ENCODE results near the gene PGBD2. TPM values are rescaled to one million over a fixed set of nuclear protein-coding genes. Genes with fewer than 3 reads are reported as not detected.

Gene PGBD2
- total and polyA plus RNA-seq, 2 of the 13 experiments (the other 11 are each of a cell fraction or from before 2014, with no cell fraction given) = 6.0 to 7.4 TPM

DNA sequence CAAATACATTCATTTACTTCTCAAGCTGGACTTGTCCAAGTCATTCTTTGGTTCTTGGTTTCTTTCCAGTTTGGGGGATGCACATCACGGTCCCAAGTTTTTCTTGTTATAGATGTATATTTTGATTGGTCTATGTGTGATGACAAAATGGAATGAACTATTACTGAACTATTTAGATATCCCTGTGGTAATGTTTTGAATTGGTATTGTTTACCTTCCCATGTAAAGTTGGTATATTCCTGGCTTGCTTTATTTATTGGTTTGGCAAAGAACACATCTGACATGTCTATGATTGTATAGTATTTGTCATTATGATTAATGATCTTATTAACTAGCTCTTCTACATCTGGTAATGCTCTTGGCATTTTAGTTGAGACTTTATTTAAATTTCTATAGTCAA lies 24.8 kb upstream of the PGBD2 start:
- Histone ChIP-seq H4K20me1 (ENCODE audit: insufficient read depth, low read length) (no peaks in the 10 kb centered on the region), H3K9ac (ENCODE audit: insufficient read depth, low read depth, low read length) (no peak overlapping the region), H3K4me2 (ENCODE audit: low read depth, low read length) (no peak overlapping the region), H2AFZ (ENCODE audit: low read length) (no peak overlapping the region), H3K4me3 (replicated peaks in 1 of 3; ENCODE audit: insufficient read depth in 1 of 3, low read depth in 2 of 3, low read length in 3 of 3) (no peak overlapping the region), H3K27me3 (ENCODE audit: control insufficient read depth in 1 of 2, insufficient read depth in 2 of 2, low read length in 2 of 2) (no peaks in the 10 kb centered on the region), H3K27ac (ENCODE audit: extremely low read length, insufficient read depth, low read length) (no peak overlapping the region), H3K36me3 (replicated peaks in 1 of 2; ENCODE audit: control insufficient read depth in 1 of 2, insufficient read depth in 2 of 2, low read length in 2 of 2) (no peaks in the 10 kb centered on the region), H3K4me1 (ENCODE audit: insufficient read depth, low read length) (no peaks in the 10 kb centered on the region), H3K9me3 (ENCODE audit: low read length) (no peaks in the 10 kb centered on the region), H3K79me2 (ENCODE audit: insufficient read depth, low read length) (no peaks in the 10 kb centered on the region)
- ChIA-PET POLR2A (no interaction called here), CTCF (ENCODE audit: low intra/inter-chr PET ratio, low total read pairs) (no interaction called here)
- intact Hi-C loops (cut with micrococcal nuclease; ENCODE audit: unreplicated experiment) = no loop called here
- DNase-seq (ENCODE audit: low spot score) = no peak
- ATAC-seq = no peak
- FAIRE-seq = no peak
- WGBS (ENCODE audit: low lambda C conversion rate) = 92% methylated on average over 1 of the region's 1 CpG
- in situ Hi-C loops (cut with HindIII; ENCODE audit: extremely low pct_ligation_motif_present, low pct_unique_long_range_greater_than_20kb) = no loop called here
- BruUV-seq (replicated peaks) = no TSS peak
- TF ChIP-seq, protein P1, sequence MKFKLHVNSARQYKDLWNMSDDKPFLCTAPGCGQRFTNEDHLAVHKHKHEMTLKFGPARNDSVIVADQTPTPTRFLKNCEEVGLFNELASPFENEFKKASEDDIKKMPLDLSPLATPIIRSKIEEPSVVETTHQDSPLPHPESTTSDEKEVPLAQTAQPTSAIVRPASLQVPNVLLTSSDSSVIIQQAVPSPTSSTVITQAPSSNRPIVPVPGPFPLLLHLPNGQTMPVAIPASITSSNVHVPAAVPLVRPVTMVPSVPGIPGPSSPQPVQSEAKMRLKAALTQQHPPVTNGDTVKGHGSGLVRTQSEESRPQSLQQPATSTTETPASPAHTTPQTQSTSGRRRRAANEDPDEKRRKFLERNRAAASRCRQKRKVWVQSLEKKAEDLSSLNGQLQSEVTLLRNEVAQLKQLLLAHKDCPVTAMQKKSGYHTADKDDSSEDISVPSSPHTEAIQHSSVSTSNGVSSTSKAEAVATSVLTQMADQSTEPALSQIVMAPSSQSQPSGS (CRISPR knock-in tag; IDR thresholded peaks at IDR 0.05) = no peak
- TF ChIP-seq GZF1 (CRISPR knock-in tag; IDR thresholded peaks at IDR 0.05) (no peak), ZBTB1 (CRISPR knock-in tag; IDR thresholded peaks at IDR 0.05; ENCODE audit: borderline replicate concordance) (no peak), ZMYM2 (CRISPR knock-in tag; IDR thresholded peaks at IDR 0.05) (no peak), NR3C1 (CRISPR knock-in tag; IDR thresholded peaks at IDR 0.05) (no peak), ONECUT2 (CRISPR knock-in tag; IDR thresholded peaks at IDR 0.05) (no peak), NRL (CRISPR knock-in tag; IDR thresholded peaks at IDR 0.05; ENCODE audit: borderline replicate concordance) (no peak), ZNF724P (CRISPR knock-in tag; IDR thresholded peaks at IDR 0.05; ENCODE audit: borderline replicate concordance) (no peak), ZFP82 (CRISPR knock-in tag; IDR thresholded peaks at IDR 0.05; ENCODE audit: borderline replicate concordance) (no peak), SP2 (CRISPR knock-in tag; IDR thresholded peaks at IDR 0.05) (no peak), ARID2 (CRISPR knock-in tag; IDR thresholded peaks at IDR 0.05; ENCODE audit: borderline replicate concordance) (no peak)
- TF ChIP-seq, protein P2, sequence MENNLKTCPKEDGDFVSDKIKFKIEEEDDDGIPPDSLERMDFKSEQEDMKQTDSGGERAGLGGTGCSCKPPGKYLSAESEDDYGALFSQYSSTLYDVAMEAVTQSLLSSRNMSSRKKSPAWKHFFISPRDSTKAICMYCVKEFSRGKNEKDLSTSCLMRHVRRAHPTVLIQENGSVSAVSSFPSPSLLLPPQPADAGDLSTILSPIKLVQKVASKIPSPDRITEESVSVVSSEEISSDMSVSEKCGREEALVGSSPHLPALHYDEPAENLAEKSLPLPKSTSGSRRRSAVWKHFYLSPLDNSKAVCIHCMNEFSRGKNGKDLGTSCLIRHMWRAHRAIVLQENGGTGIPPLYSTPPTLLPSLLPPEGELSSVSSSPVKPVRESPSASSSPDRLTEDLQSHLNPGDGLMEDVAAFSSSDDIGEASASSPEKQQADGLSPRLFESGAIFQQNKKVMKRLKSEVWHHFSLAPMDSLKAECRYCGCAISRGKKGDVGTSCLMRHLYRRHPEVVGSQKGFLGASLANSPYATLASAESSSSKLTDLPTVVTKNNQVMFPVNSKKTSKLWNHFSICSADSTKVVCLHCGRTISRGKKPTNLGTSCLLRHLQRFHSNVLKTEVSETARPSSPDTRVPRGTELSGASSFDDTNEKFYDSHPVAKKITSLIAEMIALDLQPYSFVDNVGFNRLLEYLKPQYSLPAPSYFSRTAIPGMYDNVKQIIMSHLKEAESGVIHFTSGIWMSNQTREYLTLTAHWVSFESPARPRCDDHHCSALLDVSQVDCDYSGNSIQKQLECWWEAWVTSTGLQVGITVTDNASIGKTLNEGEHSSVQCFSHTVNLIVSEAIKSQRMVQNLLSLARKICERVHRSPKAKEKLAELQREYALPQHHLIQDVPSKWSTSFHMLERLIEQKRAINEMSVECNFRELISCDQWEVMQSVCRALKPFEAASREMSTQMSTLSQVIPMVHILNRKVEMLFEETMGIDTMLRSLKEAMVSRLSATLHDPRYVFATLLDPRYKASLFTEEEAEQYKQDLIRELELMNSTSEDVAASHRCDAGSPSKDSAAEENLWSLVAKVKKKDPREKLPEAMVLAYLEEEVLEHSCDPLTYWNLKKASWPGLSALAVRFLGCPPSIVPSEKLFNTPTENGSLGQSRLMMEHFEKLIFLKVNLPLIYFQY (CRISPR knock-in tag; IDR thresholded peaks at IDR 0.05; ENCODE audit: borderline replicate concordance) = no peak
- TF ChIP-seq, protein P3, sequence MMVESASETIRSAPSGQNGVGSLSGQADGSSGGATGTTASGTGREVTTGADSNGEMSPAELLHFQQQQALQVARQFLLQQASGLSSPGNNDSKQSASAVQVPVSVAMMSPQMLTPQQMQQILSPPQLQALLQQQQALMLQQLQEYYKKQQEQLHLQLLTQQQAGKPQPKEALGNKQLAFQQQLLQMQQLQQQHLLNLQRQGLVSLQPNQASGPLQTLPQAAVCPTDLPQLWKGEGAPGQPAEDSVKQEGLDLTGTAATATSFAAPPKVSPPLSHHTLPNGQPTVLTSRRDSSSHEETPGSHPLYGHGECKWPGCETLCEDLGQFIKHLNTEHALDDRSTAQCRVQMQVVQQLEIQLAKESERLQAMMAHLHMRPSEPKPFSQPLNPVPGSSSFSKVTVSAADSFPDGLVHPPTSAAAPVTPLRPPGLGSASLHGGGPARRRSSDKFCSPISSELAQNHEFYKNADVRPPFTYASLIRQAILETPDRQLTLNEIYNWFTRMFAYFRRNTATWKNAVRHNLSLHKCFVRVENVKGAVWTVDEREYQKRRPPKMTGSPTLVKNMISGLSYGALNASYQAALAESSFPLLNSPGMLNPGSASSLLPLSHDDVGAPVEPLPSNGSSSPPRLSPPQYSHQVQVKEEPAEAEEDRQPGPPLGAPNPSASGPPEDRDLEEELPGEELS (CRISPR knock-in tag; IDR thresholded peaks at IDR 0.05) = no peak
- TF ChIP-seq, protein P4, sequence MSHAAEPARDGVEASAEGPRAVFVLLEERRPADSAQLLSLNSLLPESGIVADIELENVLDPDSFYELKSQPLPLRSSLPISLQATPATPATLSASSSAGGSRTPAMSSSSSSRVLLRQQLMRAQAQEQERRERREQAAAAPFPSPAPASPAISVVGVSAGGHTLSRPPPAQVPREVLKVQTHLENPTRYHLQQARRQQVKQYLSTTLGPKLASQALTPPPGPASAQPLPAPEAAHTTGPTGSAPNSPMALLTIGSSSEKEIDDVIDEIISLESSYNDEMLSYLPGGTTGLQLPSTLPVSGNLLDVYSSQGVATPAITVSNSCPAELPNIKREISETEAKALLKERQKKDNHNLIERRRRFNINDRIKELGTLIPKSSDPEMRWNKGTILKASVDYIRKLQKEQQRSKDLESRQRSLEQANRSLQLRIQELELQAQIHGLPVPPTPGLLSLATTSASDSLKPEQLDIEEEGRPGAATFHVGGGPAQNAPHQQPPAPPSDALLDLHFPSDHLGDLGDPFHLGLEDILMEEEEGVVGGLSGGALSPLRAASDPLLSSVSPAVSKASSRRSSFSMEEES (CRISPR knock-in tag; IDR thresholded peaks at IDR 0.05) = no peak
- TF ChIP-seq, protein P5, sequence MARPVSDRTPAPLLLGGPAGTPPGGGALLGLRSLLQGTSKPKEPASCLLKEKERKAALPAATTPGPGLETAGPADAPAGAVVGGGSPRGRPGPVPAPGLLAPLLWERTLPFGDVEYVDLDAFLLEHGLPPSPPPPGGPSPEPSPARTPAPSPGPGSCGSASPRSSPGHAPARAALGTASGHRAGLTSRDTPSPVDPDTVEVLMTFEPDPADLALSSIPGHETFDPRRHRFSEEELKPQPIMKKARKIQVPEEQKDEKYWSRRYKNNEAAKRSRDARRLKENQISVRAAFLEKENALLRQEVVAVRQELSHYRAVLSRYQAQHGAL (CRISPR knock-in tag; IDR thresholded peaks at IDR 0.05; ENCODE audit: not compliant biosample characterization) = no peak
- TF ChIP-seq, protein P6, sequence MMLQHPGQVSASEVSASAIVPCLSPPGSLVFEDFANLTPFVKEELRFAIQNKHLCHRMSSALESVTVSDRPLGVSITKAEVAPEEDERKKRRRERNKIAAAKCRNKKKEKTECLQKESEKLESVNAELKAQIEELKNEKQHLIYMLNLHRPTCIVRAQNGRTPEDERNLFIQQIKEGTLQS (CRISPR knock-in tag; IDR thresholded peaks at IDR 0.05) = no peak

Measured in HepG2 (cell line).